Measurements from ENCODE around the gene SGTA. TPM values are rescaled to one million over a fixed set of nuclear protein-coding genes. Genes with fewer than 3 reads are reported as not detected.
A peak's percentile ranks its signal among the peaks of the same experiment; 100 is the strongest.

SGTA gene
- total RNA-seq, 1 donor from 2014 or later: 64.4 TPM

DNA sequence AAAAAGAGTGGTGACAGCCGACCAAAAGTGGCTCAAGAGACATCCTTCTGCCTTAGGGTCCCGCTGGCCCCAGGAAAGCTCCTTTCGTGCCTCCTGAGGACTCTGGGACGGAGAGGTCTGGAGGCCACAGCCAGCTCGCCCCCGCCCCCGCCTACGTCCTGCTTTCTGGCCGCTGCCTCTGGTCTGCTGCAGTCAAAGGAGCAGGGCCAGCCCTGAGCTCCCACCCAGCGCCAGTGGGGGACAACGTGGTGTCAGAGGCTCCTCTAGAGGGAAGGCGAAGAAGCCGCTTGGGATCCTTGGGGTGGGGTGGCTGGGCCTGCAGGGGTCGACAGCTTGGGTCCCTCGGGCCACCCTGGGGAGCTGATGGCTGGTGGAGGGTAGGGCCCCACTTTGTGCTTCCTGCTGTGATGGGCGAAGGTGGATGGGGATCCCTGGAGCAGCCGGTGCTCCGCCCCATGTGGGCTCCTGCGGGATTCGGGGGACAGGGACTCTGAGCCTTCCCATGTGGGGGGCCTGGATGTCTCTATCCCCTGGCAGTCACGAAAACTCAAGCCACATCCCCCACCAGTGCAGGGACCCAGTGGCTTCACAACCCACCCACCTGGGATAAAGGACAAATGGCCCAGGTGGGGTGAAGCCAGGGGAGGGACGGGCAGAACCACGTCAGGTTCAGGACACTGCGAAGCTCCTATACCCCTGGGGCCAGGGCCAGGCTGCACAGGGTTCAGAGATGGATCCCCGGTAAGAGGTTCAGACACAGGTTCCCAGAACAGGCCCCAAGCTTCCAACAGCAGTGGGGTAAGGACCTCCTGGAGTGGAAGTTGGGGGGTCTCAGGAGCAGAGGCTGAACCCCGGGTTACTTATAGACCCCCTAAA lies 52.9 kb downstream of the SGTA start:
- no peaks in the 10 kb centered on the region for H3K36me3 Mint-ChIP-seq
- H3K9me3 Mint-ChIP-seq: no peaks in the 10 kb centered on the region
- H3K27ac Mint-ChIP-seq: no peak overlapping the region
- peaks cover 6% of the 10 kb centered on the region for H3K4me1 Mint-ChIP-seq (ENCODE audit: unreplicated experiment)
- no peak for TF ChIP-seq CTCF (conservative IDR thresholded peaks at IDR 0.05)
- H3K4me3 Mint-ChIP-seq: no peak overlapping the region
- H3K27me3 Mint-ChIP-seq: peaks cover 25% of the 10 kb centered on the region
- DNase-seq (ENCODE audit: extremely low spot score, unreplicated experiment): peak; percentile 68

GRCh38 chr19:2728783-2729387 lies 54.2 kb downstream of the SGTA start:
- Mint-ChIP-seq H3K4me3 (no peak overlapping the region), H3K4me1 (ENCODE audit: unreplicated experiment) (peaks cover under 1% of the 10 kb centered on the region), H3K27me3 (peaks cover 30% of the 10 kb centered on the region), H3K9me3 (no peaks in the 10 kb centered on the region), H3K27ac (no peak overlapping the region), H3K36me3 (no peaks in the 10 kb centered on the region)
- DNase-seq (ENCODE audit: extremely low spot score, unreplicated experiment): no peak
- no peak for TF ChIP-seq CTCF (conservative IDR thresholded peaks at IDR 0.05)

DNA sequence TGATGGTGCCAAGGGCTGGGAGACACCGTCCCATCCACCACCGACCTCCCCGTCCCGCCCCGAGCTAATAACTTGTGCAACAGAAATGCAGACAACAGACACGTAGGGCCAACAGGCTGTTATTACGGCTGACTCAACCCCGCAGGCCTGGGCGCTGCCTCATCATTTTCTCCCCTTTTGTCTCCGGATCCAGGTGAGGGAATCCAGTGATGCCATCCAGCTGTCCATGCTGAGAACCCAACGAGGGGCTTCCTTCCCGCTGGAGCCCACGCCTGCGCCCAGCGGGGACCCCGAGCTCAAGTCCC lies 55.5 kb downstream of the SGTA start:
- Mint-ChIP-seq H3K4me3 (no peak overlapping the region), H3K27ac (no peak overlapping the region), H3K36me3 (no peaks in the 10 kb centered on the region), H3K27me3 (peaks cover 33% of the 10 kb centered on the region), H3K4me1 (ENCODE audit: unreplicated experiment) (no peaks in the 10 kb centered on the region), H3K9me3 (no peaks in the 10 kb centered on the region)
- no peak for DNase-seq (ENCODE audit: extremely low spot score, unreplicated experiment)
- no peak for TF ChIP-seq CTCF (conservative IDR thresholded peaks at IDR 0.05)

GRCh38 chr19:2726904-2727639 lies 56.0 kb downstream of the SGTA start:
- no peaks in the 10 kb centered on the region for H3K4me1 Mint-ChIP-seq (ENCODE audit: unreplicated experiment)
- no peak for TF ChIP-seq CTCF (conservative IDR thresholded peaks at IDR 0.05)
- H3K27ac Mint-ChIP-seq: no peak overlapping the region
- H3K27me3 Mint-ChIP-seq: peaks cover 34% of the 10 kb centered on the region
- H3K4me3 Mint-ChIP-seq: no peak overlapping the region
- no peak for DNase-seq (ENCODE audit: extremely low spot score, unreplicated experiment)
- H3K9me3 Mint-ChIP-seq: no peaks in the 10 kb centered on the region
- no peaks in the 10 kb centered on the region for H3K36me3 Mint-ChIP-seq

GRCh38 chr19:2726160-2726855 lies 56.8 kb downstream of the SGTA start:
- peaks cover 39% of the 10 kb centered on the region for H3K27me3 Mint-ChIP-seq
- H3K27ac Mint-ChIP-seq: no peak overlapping the region
- no peak for DNase-seq (ENCODE audit: extremely low spot score, unreplicated experiment)
- H3K4me1 Mint-ChIP-seq (ENCODE audit: unreplicated experiment): no peaks in the 10 kb centered on the region
- H3K4me3 Mint-ChIP-seq: no peak overlapping the region
- H3K36me3 Mint-ChIP-seq: no peaks in the 10 kb centered on the region
- no peaks in the 10 kb centered on the region for H3K9me3 Mint-ChIP-seq
- no peak for TF ChIP-seq CTCF (conservative IDR thresholded peaks at IDR 0.05)
